ENCODE results near the gene GNG7.

- no peak for TF ChIP-seq CTCF (conservative IDR thresholded peaks at IDR 0.05; ENCODE audit: low read depth, low read length)
- no peak for TF ChIP-seq EZH2 (IDR thresholded peaks at IDR 0.05; ENCODE audit: low read length, unreplicated experiment)
Observed at GRCh38 chr19:2575734-2576481, 126.6 kb downstream of the GNG7 start.
